ENCODE measurements around the gene SPATA21.

SPATA21 gene

GRCh38 chr1:16418823-16419425 is 18.3 kb downstream of the SPATA21 start:
- no peak for DNase-seq

DNA sequence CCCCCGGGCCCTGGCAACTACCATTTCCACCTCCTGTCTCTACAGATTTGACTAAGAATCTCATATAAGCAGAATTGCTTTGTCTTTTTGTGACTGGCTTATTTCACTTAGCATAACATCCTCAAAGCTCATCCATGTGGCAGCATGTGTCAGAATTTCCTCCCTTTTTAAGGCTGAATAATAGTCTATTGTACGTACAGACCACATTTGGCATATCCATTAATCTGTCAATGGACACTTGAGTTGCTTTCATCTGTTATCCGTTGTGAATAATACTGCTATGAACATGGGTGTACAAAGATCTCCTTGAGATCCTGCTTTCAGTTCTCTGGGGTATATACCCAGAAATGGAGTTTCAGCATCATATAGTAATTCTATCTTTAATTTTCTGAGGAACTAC is 24.0 kb downstream of the SPATA21 start:
- DNase-seq: no peak

DNA sequence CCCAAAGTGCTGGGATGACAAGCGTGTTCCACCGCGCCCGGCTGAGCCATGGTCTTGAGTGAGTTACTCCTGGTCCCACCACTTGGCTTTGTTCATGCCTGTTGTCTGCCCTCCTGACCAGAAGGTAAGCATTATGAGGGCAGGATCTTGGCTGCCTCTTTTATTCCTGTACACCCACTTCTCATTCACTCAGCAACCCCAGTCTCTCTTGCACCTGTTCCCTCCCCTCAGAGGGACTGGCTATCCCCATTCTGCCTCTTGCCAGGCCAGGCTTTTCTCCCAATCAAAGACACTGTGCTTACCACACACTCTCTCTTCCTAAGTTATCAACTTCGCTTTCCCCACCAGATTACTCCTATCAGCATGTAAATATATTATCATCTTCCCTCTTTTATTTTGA is 26.4 kb downstream of the SPATA21 start:
- DNase-seq: no peak

DNA sequence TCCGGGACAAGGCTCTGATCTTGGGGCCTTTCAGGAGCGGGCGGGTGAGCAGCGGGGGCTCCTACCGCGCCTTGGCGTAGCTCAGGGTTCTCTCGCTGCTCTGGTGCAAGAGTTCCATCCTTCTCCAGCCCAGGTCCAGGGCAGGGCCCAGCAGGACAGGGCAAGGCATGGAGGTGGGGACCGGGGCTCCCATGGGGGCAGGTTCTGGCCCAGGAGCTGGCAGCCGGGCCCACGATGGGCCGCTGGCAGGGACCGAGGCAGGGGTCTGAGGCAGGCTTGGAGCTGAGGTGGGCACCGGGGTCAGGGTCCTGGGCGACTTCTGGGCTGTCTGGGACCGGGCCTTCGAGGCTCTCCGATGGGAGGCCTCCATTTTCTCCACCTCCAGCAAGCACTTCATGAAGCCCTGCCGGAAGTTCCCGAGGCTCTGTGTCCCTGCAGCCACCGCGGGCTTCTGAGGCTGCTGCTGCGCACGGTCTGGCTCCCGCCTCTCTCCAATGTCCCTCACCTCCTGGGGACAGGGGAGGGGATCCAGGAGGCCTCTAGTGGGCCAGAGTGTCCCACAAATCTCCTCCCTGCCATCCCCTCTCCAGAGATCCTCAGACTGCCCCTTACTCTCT is 27.6 kb downstream of the SPATA21 start:
- DNase-seq: no peak

GRCh38 chr1:16406868-16407267 is 30.4 kb downstream of the SPATA21 start:
- DNase-seq: no peak

GRCh38 chr1:16405441-16405840 is 31.8 kb downstream of the SPATA21 start:
- DNase-seq: no peak

- DNase-seq: no peak
Observed at GRCh38 chr1:16402742-16403141, 34.5 kb downstream of the SPATA21 start.

DNA sequence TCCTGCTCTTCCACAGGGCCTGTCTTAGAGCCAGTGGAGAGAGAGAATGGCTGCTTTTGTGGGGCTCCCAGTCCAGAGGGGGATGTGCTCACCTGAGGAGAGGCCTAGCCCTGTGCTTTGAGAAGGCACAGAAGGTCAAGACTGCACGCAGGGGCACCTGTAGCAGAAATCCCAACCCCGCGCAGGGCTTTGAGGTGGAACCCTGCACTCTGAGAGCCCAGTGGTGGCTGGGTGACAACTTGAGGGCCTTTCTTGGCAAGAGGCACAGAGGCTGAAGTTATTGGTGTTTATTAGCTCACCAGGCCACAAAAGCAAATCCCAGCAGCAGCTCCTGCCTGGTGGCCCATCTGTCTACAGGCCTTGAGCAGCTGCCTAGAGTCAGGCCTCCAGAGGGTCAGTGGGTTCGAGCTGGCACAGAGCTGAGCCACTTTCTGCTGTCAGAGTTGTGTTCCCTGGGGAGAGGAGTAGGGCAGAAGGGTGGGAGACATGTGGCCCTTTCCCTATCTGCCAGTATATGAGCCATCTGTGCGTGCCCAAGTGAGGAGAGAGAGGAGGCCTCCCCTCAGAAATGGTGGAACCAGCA is 38.8 kb downstream of the SPATA21 start:
- DNase-seq: no peak

DNA sequence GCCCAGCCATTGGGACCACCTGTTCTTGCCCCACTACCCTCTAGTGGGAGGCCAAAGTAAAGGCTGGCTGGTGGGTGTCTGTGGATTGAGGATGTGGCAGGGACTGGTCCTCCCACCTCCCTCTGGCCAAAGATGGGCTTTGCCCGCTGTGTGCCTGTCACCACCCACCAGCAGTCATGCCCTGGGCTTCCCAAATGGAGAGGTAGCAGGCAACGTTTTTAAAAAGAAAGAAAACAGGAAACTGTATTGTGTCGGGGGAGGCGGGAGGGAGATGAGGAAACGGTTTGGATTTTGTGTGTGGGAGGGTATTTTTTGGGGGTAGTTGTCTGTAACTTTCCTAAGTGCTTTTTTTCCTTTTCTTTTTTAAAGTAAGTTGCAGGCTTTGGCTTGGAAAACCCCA is 40.1 kb downstream of the SPATA21 start:
- no peak for DNase-seq

DNA sequence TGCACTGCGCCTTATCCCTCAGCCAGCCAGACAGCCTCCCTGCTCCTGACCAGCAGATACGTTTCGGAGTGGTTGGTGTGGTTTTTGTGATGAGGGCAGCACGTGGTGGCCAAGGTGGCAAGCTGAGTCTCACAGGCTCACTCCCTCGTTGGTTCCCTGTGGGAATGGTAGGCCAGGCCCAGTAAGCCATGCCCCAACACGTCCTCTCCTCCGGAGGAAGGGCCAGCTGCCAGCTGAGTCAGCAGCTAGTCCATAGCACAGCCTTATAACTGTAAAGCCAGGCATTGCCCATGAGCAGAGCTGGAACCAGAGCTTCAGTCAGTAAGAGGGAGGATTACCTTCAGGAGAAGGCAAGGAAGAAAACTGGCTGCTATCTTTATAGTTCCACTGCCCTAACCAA is 40.6 kb downstream of the SPATA21 start:
- DNase-seq: no peak

DNA sequence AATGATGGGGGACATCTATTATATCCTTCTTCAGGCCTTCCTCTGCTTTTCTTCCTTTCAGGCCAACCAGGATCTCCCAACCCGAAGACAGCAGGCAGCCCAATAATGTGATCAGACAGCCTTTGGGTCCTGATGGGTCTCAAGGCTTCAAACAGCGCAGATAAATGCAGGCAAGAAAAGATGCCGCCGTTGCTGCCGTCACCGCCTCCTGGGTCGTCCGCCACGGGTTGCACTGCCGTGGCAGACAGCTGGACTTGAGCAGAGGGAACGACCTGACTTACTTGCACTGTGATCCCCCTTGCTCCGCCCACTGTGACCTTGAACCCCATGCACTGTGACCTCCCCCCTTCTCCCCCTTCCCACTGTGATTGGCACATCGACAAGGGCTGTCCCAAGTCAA is 42.2 kb downstream of the SPATA21 start:
- DNase-seq: no peak

GRCh38 chr1:16393570-16394521 is 43.4 kb downstream of the SPATA21 start:
- no peak for DNase-seq

DNA sequence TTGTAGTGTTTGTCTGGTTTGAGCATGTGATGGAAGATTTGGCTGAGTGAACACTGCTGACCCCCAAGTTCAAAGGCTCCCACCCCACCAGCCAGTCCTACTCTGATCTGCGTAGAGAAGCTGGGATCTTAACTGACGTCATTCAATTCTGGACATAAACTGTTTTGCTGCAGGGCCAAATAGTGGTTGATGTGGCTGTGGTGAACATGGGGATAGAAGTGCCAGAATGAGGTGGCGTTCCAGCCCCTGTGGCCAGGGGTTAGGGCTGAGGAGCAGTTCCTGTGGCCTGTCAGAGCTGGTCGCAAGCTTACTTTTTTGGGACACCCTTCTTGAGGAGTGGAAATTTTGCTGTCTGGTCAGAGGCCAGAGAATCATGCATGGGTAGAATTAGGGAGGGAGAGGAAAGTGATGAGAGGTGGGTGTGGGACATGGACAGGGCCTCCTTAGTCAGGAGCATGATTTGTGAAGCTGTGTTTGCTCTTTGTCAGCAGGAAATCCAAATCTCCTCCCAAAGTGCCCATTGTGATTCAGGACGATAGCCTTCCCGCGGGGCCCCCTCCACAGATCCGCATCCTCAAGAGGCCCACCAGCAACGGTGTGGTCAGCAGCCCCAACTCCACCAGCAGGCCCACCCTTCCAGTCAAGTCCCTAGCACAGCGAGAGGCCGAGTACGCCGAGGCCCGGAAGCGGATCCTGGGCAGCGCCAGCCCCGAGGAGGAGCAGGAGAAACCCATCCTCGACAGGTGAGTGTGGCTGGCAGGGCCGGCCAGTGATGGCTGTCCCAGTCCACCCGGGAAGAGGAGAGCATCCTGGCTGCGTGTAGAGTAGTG is 44.3 kb downstream of the SPATA21 start:
- no peak for DNase-seq

- no peak for DNase-seq
Observed at GRCh38 chr1:16391411-16391810, 45.8 kb downstream of the SPATA21 start.

DNA sequence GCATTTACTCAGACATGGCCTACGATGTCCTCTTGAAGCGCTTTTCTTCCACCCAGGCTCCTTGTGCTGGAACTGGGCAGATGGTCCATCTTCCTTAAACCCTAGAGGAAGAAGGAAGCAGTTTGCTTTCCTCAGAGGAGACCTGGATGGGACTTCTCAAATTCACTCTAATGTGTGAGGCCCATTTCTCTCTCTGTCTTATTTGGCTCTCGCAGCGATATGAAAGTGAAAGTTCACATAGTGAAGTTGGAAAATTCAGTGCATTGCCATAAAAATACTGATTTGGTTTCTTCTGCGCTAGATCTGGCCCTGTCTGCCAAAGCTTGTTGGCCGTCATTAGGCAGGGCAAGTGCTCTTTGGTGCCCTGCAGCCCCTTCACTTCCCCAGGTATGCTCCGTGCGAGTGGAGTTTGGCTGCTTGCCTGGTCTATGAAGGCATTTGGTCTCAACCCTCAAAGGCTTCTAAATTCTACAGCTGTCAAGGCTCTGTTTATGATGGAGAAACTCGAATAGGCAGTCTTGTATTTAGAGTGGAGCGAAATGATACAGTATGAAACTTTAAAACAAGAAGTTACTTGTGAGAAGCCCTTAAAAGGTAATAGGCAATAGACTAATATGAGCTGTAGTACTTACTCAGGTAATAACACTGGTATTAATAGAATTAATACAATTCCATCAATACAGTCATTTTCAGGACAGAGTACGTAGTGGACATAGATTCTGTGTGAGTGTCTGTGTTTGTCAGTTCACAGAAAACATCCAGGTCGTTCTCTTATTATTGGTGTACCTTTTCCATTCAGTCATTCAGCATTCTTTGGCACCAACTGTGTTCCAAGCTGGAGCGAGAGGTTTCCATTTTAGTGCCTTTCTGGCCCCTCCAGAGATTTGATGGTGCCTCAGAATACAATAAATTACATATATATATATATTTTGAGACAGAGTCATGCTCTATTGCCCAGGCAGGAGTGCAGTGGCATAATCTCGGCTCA is 49.7 kb downstream of the SPATA21 start:
- DNase-seq: no peak

- DNase-seq: no peak
Observed at GRCh38 chr1:16386454-16387113, 50.6 kb downstream of the SPATA21 start.

DNA sequence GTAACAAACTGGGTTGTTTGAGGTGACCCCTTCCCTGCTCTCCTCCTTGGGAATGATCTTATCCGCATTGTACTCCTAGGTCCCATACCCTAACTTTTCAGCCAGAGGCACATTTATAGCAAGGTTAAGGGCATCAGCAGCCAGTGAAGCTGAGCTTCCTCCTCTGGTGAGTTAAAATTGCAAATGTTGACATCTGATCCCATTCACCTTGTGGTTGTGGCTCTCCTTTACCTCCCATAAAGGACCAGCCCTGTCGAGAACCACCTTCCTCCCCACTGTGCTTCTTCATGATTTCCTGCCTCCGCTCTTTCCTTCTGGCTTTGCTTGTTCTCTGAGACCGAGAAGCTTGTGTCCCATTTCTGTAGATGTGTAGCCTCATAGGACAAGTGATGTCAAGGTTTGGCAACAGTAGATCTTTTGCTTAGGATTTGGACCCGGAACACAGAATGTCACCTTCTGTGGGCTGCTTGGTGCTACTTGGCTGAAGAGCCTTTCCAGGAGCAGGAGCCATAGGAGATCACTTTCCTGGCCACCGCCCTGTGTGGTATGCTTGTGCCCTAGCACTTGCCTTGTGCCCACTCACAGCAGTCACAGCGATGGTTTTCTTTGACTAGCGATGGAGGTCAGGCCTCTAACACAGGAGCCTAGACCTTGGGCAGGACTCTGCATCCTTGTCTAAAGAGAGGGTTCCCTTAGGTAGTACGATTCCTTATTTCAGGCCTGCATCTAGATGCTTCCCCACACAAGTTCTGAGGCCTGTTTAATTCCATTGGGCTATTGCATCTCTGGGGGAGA is 51.4 kb downstream of the SPATA21 start:
- DNase-seq: no peak

- no peak for DNase-seq
Observed at GRCh38 chr1:16383888-16384287, 53.3 kb downstream of the SPATA21 start.

DNA sequence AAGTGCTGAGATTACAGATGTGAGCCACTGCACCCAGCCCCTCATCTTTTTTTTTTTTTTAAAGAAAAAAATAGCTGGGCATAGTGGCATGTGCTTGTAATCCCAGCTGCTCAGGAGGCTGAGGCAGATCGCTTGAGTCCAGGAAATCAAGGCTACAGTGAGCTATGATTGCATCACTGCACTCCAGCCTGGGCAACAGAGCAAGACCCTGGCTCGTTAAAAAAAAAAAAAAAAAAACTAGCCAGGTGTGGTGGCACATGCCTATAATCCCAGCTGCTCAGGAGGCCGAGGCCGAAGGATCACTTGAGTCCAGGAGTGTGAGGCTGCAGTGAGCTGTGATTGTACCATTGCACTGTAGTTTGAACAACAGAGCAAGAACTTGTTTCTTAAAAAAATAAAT is 56.4 kb downstream of the SPATA21 start:
- DNase-seq: no peak

DNA sequence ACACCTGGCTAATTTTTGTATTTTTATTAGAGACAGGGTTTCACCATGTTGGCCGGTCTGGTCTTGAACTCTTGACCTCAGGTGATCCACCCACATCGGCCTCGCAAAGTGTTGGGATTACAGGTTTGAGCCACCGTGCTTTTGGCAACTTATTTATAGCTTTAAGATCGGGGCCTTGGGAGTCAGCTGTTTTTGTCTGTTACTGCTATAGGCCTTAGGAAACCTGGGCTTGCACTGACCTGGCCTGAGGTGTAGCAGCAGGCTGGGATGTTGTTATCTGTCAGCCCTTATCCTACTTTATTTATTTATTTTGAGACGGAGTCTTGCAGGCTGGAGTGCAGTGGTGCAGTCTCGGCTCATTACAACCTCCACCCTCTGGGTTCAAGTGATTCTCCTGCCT is 58.8 kb downstream of the SPATA21 start:
- no peak for DNase-seq

Data from activated CD4-positive, alpha-beta T cell treated with anti-CD3 and anti-CD28 coated beads, Interleukin-2, amount 50 U/mL, for 4 hours (primary cell).